Heart left ventricle (tissue), 16 donors: Measurements from ENCODE around the gene SLC36A2. TPM values are rescaled to one million over a fixed set of nuclear protein-coding genes. Genes with fewer than 3 reads are reported as not detected.
"Not testable (repeated sequence)": the region's sequence is repeated elsewhere in the genome, so short reads cannot be mapped to it uniquely, and the experiment has no call there.

Experiments
- ATAC-seq, 4 donors: fragments of 200-7000 bp; cut with Tn5 transposase; one replicate each; pipeline ENCODE4 v1.9.1; 2020 to 2022; ENCODE audit warnings: moderate library complexity in 4 of 4, mild to moderate bottlenecking in 3 of 4, moderate number of reproducible peaks in 1 of 4
- DNase-seq, 5 donors: peaks; one replicate each; pipeline ENCODE4 v3.0.0-alpha.2; 2020
- H3K27ac ChIP-seq, 12 donors: fragments of 200-600 bp; sonication (generic) in 4 of 12; one replicate each; pipeline versions ENCODE4 v1.5.0 to v1.8.0; 2016 to 2022; ENCODE audit warnings: mild to moderate bottlenecking in 2 of 12
- H3K27me3 ChIP-seq, 9 donors: fragments of 200-600 bp; sonication (generic) in 2 of 9; one replicate each; pipeline versions ENCODE4 v1.5.1 to v1.8.0; 2016 to 2022; ENCODE audit warnings: mild to moderate bottlenecking in 3 of 9
- H3K36me3 ChIP-seq, 9 donors: fragments of 200-600 bp; sonication (generic) in 2 of 9; one replicate each; pipeline versions ENCODE4 v1.5.0 to v1.8.0; 2018 to 2022; ENCODE audit warnings: mild to moderate bottlenecking in 2 of 9
- H3K4me1 ChIP-seq, 12 donors: fragments of 200-600 bp; sonication (generic) in 4 of 12; one replicate each; pipeline versions ENCODE4 v1.5.0 to v1.8.0; 2016 to 2022; ENCODE audit warnings: mild to moderate bottlenecking in 3 of 12
- H3K4me3 ChIP-seq, 12 donors: fragments of 200-600 bp; sonication (generic) in 4 of 12; one replicate each; pipeline versions ENCODE4 v1.5.0 to v1.8.0; 2017 to 2022; ENCODE audit warnings: mild to moderate bottlenecking in 9 of 12, moderate library complexity in 4 of 12
- H3K9me3 ChIP-seq, 12 donors: fragments of 200-600 bp; sonication (generic) in 4 of 12; one replicate each; pipeline versions ENCODE4 v1.5.0 to v1.8.0; 2016 to 2022; ENCODE audit warnings: mild to moderate bottlenecking in 1 of 12
- POLR2A ChIP-seq, 2 donors: fragments of 450-650 bp; IDR thresholded peaks; one replicate each; pipeline ENCODE4 v1.6.1; 2017; ENCODE audit warnings: antibody characterized with exemption in 2 of 2, mild to moderate bottlenecking in 2 of 2, moderate library complexity in 2 of 2
- WGBS, 4 donors: extraction: QIAGEN DNeasy Blood & Tissue Kit in 2 of 4; methylation state at CpG; one replicate each; pipeline versions ENCODE4 v1.1.5 to v1.1.7; 2013 to 2018; 5-methylcytosine and 5-hydroxymethylcytosine counted together
- intact Hi-C, 10 donors: fragments of 100-400 bp; cut with DNase I; formaldehyde crosslinking; loops; one replicate each; pipeline versions ENCODE4 v1.11.1 to v1.14.2; 2022
- polyA plus RNA-seq, 2 donors: library from polyadenylated mRNA; stranded (reverse); fragments of 200-250 nt; gene quantifications; one replicate each; pipeline ENCODE4 v1.2.3, GENCODE V29; 2013
- total RNA-seq, 9 donors: library from RNA; depleted of rRNA in 2 of 9; stranded (reverse); fragments of >200 nt in 2 of 9; fragmentation: NEBNext Ultra II Directional in 3 of 9; extraction: Animal tissue kit (Norgen Biotek cat#: 25700) in 3 of 9; gene quantifications; one replicate each; pipeline versions ENCODE4 v1.1.0 to v1.2.4, GENCODE V29; 2016 to 2023
- TF ChIP-seq, protein P1 (sequence below), 12 donors: fragments of 200-600 bp; sonication (generic) in 4 of 12; IDR thresholded peaks; one replicate each; pipeline versions ENCODE4 v1.5.0 to v1.8.0; 2018 to 2022; ENCODE audit warnings: antibody characterized with exemption in 12 of 12, mild to moderate bottlenecking in 5 of 12
- donor health status: ischemic (EF 13 %, LVEDD 7.1; RV severe dilation, severe dysfunction).
- donor health status: healthy with polysubstance abuse.
- donor health status: DM: no; HTN: yes; CAD: no.
- donor health status: DM: no; HTN: no; CAD: no.
- donor health status: ischemic (EF 25% LVEDD 6.9; RV normal size, moderate dysfunction).
- donor health status: ischemic (EF 25% LVEDD 5.7; RV mildly dilated, moderate dysfunction).
- donor health status: healthy.
- donor health status: DM: yes; HTN: yes; CAD: no.
- donor health status: ischemic (EF 35%, LVEDD 5.7; RV mildly dilated, moderate dysfunction).
- donor health status: nonischemic (EF 11% LVEDD 7.7; RV severe dilation, severe dysfunction).
- donor health status: DM: yes; HTN: yes; CAD: no.
- donor health status: PGD.
- donor health status: ischemic (EF 29% LVEDD 5.4; RV normal size, mild dysfunction).
- donor health status: nonischemic (EF 23%, LVEDD 6.1; RV moderate dilation, normal function).

The SLC36A2 gene
- total and polyA plus RNA-seq, 11 donors: 0.03 to 0.25 (median 0.14) TPM; not detected in 6

DNA sequence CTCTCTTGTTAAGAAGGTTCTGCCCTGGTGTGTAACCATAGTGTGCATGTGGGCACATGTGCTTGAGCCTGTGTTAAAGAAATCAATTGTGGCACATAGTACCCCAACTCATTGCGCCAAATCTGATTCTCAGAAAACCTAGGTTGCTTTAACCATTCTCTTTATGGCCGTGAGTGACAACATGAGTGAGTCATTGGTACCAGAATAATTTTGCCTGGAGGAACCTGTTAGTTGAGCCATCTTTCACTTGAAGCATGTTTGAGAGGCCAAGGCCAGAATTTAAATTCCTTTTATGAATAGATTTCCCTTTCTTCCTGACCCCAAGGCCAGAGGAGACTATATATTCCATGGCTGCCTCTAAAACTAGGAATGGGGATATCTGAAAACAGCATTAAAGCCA, 35.2 kb upstream of the SLC36A2 start:
- TF ChIP-seq, protein P1, sequence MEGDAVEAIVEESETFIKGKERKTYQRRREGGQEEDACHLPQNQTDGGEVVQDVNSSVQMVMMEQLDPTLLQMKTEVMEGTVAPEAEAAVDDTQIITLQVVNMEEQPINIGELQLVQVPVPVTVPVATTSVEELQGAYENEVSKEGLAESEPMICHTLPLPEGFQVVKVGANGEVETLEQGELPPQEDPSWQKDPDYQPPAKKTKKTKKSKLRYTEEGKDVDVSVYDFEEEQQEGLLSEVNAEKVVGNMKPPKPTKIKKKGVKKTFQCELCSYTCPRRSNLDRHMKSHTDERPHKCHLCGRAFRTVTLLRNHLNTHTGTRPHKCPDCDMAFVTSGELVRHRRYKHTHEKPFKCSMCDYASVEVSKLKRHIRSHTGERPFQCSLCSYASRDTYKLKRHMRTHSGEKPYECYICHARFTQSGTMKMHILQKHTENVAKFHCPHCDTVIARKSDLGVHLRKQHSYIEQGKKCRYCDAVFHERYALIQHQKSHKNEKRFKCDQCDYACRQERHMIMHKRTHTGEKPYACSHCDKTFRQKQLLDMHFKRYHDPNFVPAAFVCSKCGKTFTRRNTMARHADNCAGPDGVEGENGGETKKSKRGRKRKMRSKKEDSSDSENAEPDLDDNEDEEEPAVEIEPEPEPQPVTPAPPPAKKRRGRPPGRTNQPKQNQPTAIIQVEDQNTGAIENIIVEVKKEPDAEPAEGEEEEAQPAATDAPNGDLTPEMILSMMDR (IDR thresholded peaks at IDR 0.05): no peak
- no peak for TF ChIP-seq POLR2A (IDR thresholded peaks at IDR 0.05)
- intact Hi-C loops: no loop called here
- ATAC-seq: no peak
- H3K9me3 ChIP-seq: no peaks in the 10 kb centered on the region
- no peak for DNase-seq
- peaks cover 0 to 4% (median 0%) of the 10 kb centered on the region in 9 donors for H3K27me3 ChIP-seq
- 89 to 91% (median 90%) methylated on average over 2 of the region's 2 CpGs for WGBS, 4 donors
- peaks cover 0 to 7% (median 0%) of the 10 kb centered on the region in 12 donors for H3K4me1 ChIP-seq
- H3K4me3 ChIP-seq: no peak overlapping the region
- H3K36me3 ChIP-seq: no peaks in the 10 kb centered on the region
- H3K27ac ChIP-seq: no peak overlapping the region

DNA sequence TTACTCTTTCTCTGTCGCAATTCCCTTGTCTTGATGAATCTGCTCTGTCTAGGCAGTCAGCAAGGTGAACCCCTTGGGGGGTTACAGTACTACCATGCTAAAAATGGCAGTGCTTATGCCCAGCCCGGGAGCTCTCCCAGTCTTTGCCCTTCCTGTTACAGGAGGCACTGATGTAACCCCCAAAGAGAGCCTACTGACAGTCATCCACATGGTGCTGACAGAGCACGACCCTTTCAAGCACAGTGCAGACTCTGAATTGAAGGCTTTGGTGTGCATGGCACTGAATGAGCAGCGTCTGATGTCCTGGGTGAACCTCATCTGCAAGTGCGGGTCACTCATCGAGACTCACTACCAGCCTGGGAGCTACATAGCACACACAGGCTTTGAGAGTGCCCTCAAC, 34.5 kb upstream of the SLC36A2 start:
- WGBS, 4 donors: 71 to 88% (median 84%) methylated on average over 5 to 6 of the region's 6 CpGs
- ATAC-seq: no peak

DNA sequence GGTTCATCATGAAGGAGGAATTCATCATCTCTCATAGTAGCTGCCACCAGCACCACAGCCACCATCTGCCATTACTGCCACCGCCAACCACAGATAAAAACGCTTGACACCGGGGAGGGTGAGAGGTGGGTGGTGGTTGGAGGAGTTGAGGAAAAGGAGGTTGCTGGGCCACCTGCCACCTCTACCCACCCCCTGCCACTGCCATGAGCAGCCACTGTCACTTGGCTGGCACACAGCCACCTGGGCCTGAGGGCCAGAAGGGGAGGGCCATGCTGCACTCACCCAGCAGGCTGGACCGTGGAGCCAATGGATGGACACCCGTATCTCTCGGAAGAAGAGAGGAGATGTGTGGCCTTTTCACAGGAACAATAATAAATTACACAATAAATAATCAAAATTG, 31.3 kb upstream of the SLC36A2 start:
- intact Hi-C loops: no loop called here
- no peak overlapping the region for H3K4me3 ChIP-seq
- H3K36me3 ChIP-seq: no peaks in the 10 kb centered on the region
- no peak for TF ChIP-seq POLR2A (IDR thresholded peaks at IDR 0.05)
- TF ChIP-seq, protein P1 (IDR thresholded peaks at IDR 0.05): no peak
- peaks cover 0 to 8% (median 0%) of the 10 kb centered on the region in 12 donors for H3K9me3 ChIP-seq
- no peak for DNase-seq
- H3K4me1 ChIP-seq: no peaks in the 10 kb centered on the region
- no peaks in the 10 kb centered on the region for H3K27me3 ChIP-seq
- ATAC-seq: no peak
- H3K27ac ChIP-seq: no peak overlapping the region
- 85 to 100% (median 96%) methylated on average over 6 of the region's 6 CpGs for WGBS, 4 donors

More for the DNA sequence above, 34.5 kb upstream of the SLC36A2 start:
- no peak for DNase-seq
- no peak for TF ChIP-seq POLR2A (IDR thresholded peaks at IDR 0.05)
- TF ChIP-seq, protein P1 (IDR thresholded peaks at IDR 0.05): no peak
- H3K9me3 ChIP-seq: no peaks in the 10 kb centered on the region
- no peaks in the 10 kb centered on the region for H3K36me3 ChIP-seq
- peaks cover 0 to 7% (median 0%) of the 10 kb centered on the region in 12 donors for H3K4me1 ChIP-seq
- no peaks in the 10 kb centered on the region for H3K27me3 ChIP-seq
- no peak overlapping the region for H3K27ac ChIP-seq
- H3K4me3 ChIP-seq: no peak overlapping the region
- intact Hi-C loops: no loop called here

DNA sequence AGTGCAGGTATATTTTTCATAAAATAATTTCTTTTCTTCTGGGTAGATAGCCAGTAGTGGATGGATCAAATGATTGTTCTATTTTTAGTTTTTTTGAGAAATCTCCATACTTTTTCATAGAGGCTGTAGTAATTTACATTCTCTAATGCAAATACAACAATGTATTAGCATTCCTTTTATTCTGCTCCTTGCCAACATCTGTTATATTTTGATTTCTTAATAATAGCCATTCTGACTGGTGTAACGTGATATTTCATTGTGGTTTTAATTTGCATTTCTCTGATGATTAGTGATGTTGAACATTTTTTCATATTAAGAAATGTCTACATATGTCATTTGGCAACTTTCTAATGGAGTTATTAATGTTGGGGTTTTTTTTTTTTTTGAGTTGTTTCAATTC, 27.2 kb upstream of the SLC36A2 start:
- H3K9me3 ChIP-seq: peaks cover 0 to 8% (median 0%) of the 10 kb centered on the region in 12 donors
- H3K27ac ChIP-seq: no peak overlapping the region
- TF ChIP-seq, protein P1 (IDR thresholded peaks at IDR 0.05): no peak
- TF ChIP-seq POLR2A (IDR thresholded peaks at IDR 0.05): no peak
- H3K27me3 ChIP-seq: no peaks in the 10 kb centered on the region
- ATAC-seq (no peak), DNase-seq (no peak)
- H3K4me1 ChIP-seq: no peaks in the 10 kb centered on the region
- H3K36me3 ChIP-seq: no peaks in the 10 kb centered on the region
- H3K4me3 ChIP-seq: no peak overlapping the region
- 0 to 85% (median 58%) methylated on average over 1 of the region's 1 CpG for WGBS, 4 donors
- intact Hi-C loops: no loop called here

DNA sequence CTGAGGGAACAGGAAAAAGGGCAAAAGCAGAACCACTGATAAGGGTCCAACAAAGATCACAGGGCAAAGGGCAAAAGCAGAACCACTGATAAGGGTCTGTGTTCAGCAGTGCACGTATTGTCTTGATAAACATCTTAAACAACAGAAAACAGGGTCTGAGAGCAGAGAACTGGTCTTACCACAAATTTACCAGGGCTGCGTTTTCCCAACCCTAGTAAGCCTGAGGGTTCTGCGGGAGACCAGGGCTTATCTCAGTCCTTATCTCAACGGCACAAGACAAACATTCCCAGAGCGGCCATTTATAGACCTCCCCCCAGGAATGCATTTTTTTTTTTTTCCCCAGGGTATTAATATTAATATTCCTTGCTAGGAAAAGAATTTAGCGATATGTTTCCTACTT, 19.7 kb upstream of the SLC36A2 start:
- H3K36me3 ChIP-seq, intact Hi-C loops, H3K27ac ChIP-seq, ATAC-seq, H3K27me3 ChIP-seq, H3K4me3 ChIP-seq, DNase-seq, H3K4me1 ChIP-seq: not testable (repeated sequence)
- peaks cover 0 to 46% (median 29%) of the 10 kb centered on the region in 12 donors for H3K9me3 ChIP-seq
- WGBS, 4 donors: 56 to 67% (median 61%) methylated on average over 6 of the region's 6 CpGs
